Measurements from ENCODE around the gene CAMTA1. TPM values are rescaled to one million over a fixed set of nuclear protein-coding genes. Genes with fewer than 3 reads are reported as not detected.
A peak's percentile ranks its signal among the peaks of the same experiment; 100 is the strongest.

CAMTA1 gene
- total RNA-seq, 1 donor from 2014 or later, result 62.9 TPM

- no peaks in the 10 kb centered on the region for H3K9me3 ChIP-seq
- H3K4me3 ChIP-seq, result no peak overlapping the region
- no peaks in the 10 kb centered on the region for H3K27me3 ChIP-seq
- H3K36me3 ChIP-seq, result no peaks in the 10 kb centered on the region
- H3K27ac ChIP-seq, result no peak overlapping the region
- no peak for DNase-seq (ENCODE audit: extremely low spot score in 2 of 2)
- H3K4me1 ChIP-seq, result no peaks in the 10 kb centered on the region
- TF ChIP-seq, protein P1, sequence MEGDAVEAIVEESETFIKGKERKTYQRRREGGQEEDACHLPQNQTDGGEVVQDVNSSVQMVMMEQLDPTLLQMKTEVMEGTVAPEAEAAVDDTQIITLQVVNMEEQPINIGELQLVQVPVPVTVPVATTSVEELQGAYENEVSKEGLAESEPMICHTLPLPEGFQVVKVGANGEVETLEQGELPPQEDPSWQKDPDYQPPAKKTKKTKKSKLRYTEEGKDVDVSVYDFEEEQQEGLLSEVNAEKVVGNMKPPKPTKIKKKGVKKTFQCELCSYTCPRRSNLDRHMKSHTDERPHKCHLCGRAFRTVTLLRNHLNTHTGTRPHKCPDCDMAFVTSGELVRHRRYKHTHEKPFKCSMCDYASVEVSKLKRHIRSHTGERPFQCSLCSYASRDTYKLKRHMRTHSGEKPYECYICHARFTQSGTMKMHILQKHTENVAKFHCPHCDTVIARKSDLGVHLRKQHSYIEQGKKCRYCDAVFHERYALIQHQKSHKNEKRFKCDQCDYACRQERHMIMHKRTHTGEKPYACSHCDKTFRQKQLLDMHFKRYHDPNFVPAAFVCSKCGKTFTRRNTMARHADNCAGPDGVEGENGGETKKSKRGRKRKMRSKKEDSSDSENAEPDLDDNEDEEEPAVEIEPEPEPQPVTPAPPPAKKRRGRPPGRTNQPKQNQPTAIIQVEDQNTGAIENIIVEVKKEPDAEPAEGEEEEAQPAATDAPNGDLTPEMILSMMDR (IDR thresholded peaks at IDR 0.05), result no peak
- TF ChIP-seq POLR2AphosphoS5 (IDR thresholded peaks at IDR 0.05; ENCODE audit: insufficient read depth in 1 of 2, low read depth in 1 of 2), result no peak
- no peak for TF ChIP-seq POLR2A (IDR thresholded peaks at IDR 0.05)
- intact Hi-C loops (cut with DNase I), result loop anchor here (5.0 kb wide), 1 partner anchor 604 kb away; no protein-coding TSS in a partner anchor
These were observed 860.9 kb downstream of the CAMTA1 start for GRCh38 chr1:7646164-7646563.

- intact Hi-C loops (cut with DNase I), result loop anchor here (5.0 kb wide), 1 partner anchor 605 kb away; no protein-coding TSS in a partner anchor
- H3K36me3 ChIP-seq, result no peaks in the 10 kb centered on the region
- H3K27me3 ChIP-seq, result no peaks in the 10 kb centered on the region
- no peak for DNase-seq (ENCODE audit: extremely low spot score in 2 of 2)
- H3K4me1 ChIP-seq, result no peaks in the 10 kb centered on the region
- no peak for TF ChIP-seq POLR2A (IDR thresholded peaks at IDR 0.05)
- TF ChIP-seq, protein P1 (IDR thresholded peaks at IDR 0.05), result peak; percentile 75 to 97 (median 88)
- H3K27ac ChIP-seq, result no peak overlapping the region
- H3K9me3 ChIP-seq, result no peaks in the 10 kb centered on the region
- H3K4me3 ChIP-seq, result no peak overlapping the region
These were observed 862.0 kb downstream of the CAMTA1 start for GRCh38 chr1:7646981-7647901.

GRCh38 chr1:7648761-7649384 lies 863.6 kb downstream of the CAMTA1 start:
- TF ChIP-seq, protein P1 (IDR thresholded peaks at IDR 0.05), result no peak
- TF ChIP-seq POLR2A (IDR thresholded peaks at IDR 0.05) (peak in 1 of 2 donors; percentile 3), POLR2AphosphoS5 (IDR thresholded peaks at IDR 0.05; ENCODE audit: insufficient read depth in 1 of 2, low read depth in 1 of 2) (peak; percentile 33 to 67)
- DNase-seq (ENCODE audit: extremely low spot score in 2 of 2), result no peak
- Histone ChIP-seq H3K27ac (peak overlapping the region; percentile 22), H3K4me3 (no peak overlapping the region), H3K36me3 (no peaks in the 10 kb centered on the region), H3K27me3 (no peaks in the 10 kb centered on the region), H3K9me3 (no peaks in the 10 kb centered on the region), H3K4me1 (no peaks in the 10 kb centered on the region)
- intact Hi-C loops (cut with DNase I), result loop anchor here (5.0 kb wide), 1 partner anchor 607 kb away; no protein-coding TSS in a partner anchor

GRCh38 chr1:7650801-7651200 lies 865.5 kb downstream of the CAMTA1 start:
- H3K9me3 ChIP-seq, result no peaks in the 10 kb centered on the region

More at GRCh38 chr1:7650801-7651200, 865.5 kb downstream of the CAMTA1 start:
- Histone ChIP-seq H3K27me3 (no peaks in the 10 kb centered on the region), H3K36me3 (no peaks in the 10 kb centered on the region), H3K4me3 (no peak overlapping the region), H3K4me1 (no peaks in the 10 kb centered on the region), H3K27ac (no peak overlapping the region)
- intact Hi-C loops (cut with DNase I), result no loop called here
- TF ChIP-seq POLR2A (IDR thresholded peaks at IDR 0.05) (no peak), POLR2AphosphoS5 (IDR thresholded peaks at IDR 0.05; ENCODE audit: insufficient read depth in 1 of 2, low read depth in 1 of 2) (no peak)
- TF ChIP-seq, protein P1 (IDR thresholded peaks at IDR 0.05), result no peak
- no peak for DNase-seq (ENCODE audit: extremely low spot score in 2 of 2)
